GM23248 (cell line): Measurements from ENCODE around the gene MVD. TPM values are rescaled to one million over a fixed set of nuclear protein-coding genes. Genes with fewer than 3 reads are reported as not detected.

Experiments
- DNase-seq: peaks from one replicate; pipeline ENCODE4 v3.0.0-alpha.2; 2015
- H2AFZ ChIP-seq: fragments of 200-600 bp; sonication (generic); 2 replicates; pipeline ENCODE4 v1.6.1; 2016; ENCODE audit warnings: antibody characterized with exemption
- H3F3A ChIP-seq: fragments of 200-600 bp; sonication (generic); 2 replicates; pipeline ENCODE4 v1.6.1; 2016; ENCODE audit warnings: mild to moderate bottlenecking, antibody characterized with exemption, mixed run types; ENCODE audit not compliant: insufficient read depth
- H3K27ac ChIP-seq: fragments of 200-600 bp; sonication (generic); 2 replicates; pipeline ENCODE4 v1.5.1; 2016; ENCODE audit warnings: mild to moderate bottlenecking
- H3K27me3 ChIP-seq: fragments of 200-600 bp; sonication (generic); replicated peaks from 2 replicates; pipeline ENCODE4 v1.6.1; 2016; ENCODE audit warnings: mild to moderate bottlenecking; ENCODE audit not compliant: insufficient read depth
- H3K36me3 ChIP-seq: fragments of 200-600 bp; sonication (generic); 2 replicates; pipeline ENCODE4 v1.6.1; 2016; ENCODE audit warnings: low read depth, mild to moderate bottlenecking
- H3K4me1 ChIP-seq: fragments of 200-600 bp; sonication (generic); 2 replicates; pipeline ENCODE4 v1.6.1; 2016; ENCODE audit warnings: mild to moderate bottlenecking; ENCODE audit not compliant: insufficient read depth
- H3K4me2 ChIP-seq: fragments of 200-600 bp; sonication (generic); one replicate; pipeline ENCODE4 v1.6.1; 2016; ENCODE audit warnings: mild to moderate bottlenecking; ENCODE audit not compliant: unreplicated experiment
- H3K4me3 ChIP-seq: fragments of 200-600 bp; sonication (generic); 2 replicates; pipeline ENCODE4 v1.5.1; 2016; ENCODE audit warnings: mild to moderate bottlenecking
- H3K79me2 ChIP-seq: fragments of 200-600 bp; sonication (generic); 2 replicates; pipeline ENCODE4 v1.6.1; 2016; ENCODE audit warnings: mild to moderate bottlenecking; ENCODE audit not compliant: insufficient read depth
- H3K9ac ChIP-seq: fragments of 200-600 bp; sonication (generic); 2 replicates; pipeline ENCODE4 v1.6.1; 2016; ENCODE audit warnings: mild to moderate bottlenecking
- H3K9me2 ChIP-seq: fragments of 200-600 bp; sonication (generic); 2 replicates; pipeline ENCODE4 v1.6.1; 2016; ENCODE audit warnings: mixed run types, mild to moderate bottlenecking, moderate library complexity; ENCODE audit not compliant: insufficient read depth
- H3K9me3 ChIP-seq: fragments of 200-600 bp; sonication (generic); one replicate; pipeline ENCODE4 v1.6.1; 2017; ENCODE audit warnings: low read depth
- H4K20me1 ChIP-seq: fragments of 200-600 bp; sonication (generic); 2 replicates; pipeline ENCODE4 v1.6.0; 2016; ENCODE audit not compliant: insufficient read depth
- EZH2 ChIP-seq: fragments of 200-600 bp; sonication (generic); IDR thresholded peaks from 2 replicates; pipeline ENCODE4 v1.6.1; 2018; ENCODE audit warnings: antibody characterized with exemption, mild to moderate bottlenecking; ENCODE audit not compliant: insufficient read depth, poor library complexity, severe bottlenecking
- EZH2phosphoT487 ChIP-seq: fragments of 200-600 bp; sonication (generic); IDR thresholded peaks from 2 replicates; pipeline ENCODE4 v1.6.1; 2018; ENCODE audit warnings: antibody characterized with exemption, moderate library complexity, mild to moderate bottlenecking, low read depth; ENCODE audit not compliant: insufficient read depth
- WGBS, 2 experiments: methylation state at CpG; one replicate each; pipeline ENCODE4 v1.1.6; 2015 to 2017; ENCODE audit warnings: low lambda C conversion rate in 2 of 2, low coverage in 1 of 2; ENCODE audit errors: missing lambda C conversion rate in 2 of 2; 5-methylcytosine and 5-hydroxymethylcytosine counted together
- in situ Hi-C: fragments of 300-500 bp; cut with MboI; formaldehyde crosslinking; loops from 2 replicates; pipeline ENCODE4 v1.15.0; 2020
- polyA plus RNA-seq: library from polyadenylated mRNA; unstranded; fragments of >200 nt; fragmentation: Nextera tagmentation; extraction: Ambion mirVana; gene quantifications from 2 replicates; pipeline ENCODE4 v1.2.1, GENCODE V29; 2016
- total RNA-seq: library from RNA; depleted of rRNA; stranded (reverse); fragments of >200 nt; shearing (Covaris generic); gene quantifications from 2 replicates; pipeline ENCODE4 v1.2.3, GENCODE V29; 2014

The MVD gene
- total and polyA plus RNA-seq, 2 experiments from 2014 or later: 25.0 to 27.4 TPM

DNA sequence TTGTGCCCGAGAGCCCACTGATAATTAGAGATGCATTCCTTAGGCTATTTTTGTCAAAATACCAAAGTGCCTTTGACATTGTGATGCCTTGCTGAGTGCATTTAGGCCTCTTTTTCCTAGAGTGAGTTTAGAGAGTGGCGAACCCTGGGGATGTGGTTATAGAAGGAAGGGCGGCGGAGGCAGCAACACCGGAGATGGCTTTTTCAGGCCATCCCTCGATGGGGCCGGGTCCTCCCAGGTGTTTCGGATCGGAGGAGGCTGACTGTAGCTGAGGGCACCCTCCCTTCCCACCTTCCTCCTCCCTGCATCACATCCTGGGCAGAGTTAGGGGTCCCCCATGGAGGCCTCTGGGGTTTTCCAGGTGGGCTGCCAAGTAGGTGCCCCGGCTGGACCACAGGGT lies 30.0 kb upstream of the MVD start:
- Histone ChIP-seq H3K4me1 (no peaks in the 10 kb centered on the region), H3K27me3 (peaks cover 4% of the 10 kb centered on the region; the same call in 1 of the 2 replicates), H3K79me2 (no peaks in the 10 kb centered on the region), H3K4me2 (no peak overlapping the region), H3K27ac (no peak overlapping the region), H4K20me1 (no peaks in the 10 kb centered on the region), H3F3A (no peaks in the 10 kb centered on the region), H3K4me3 (no peak overlapping the region), H3K36me3 (no peaks in the 10 kb centered on the region), H2AFZ (no peak overlapping the region), H3K9me2 (no peaks in the 10 kb centered on the region), H3K9me3 (no peaks in the 10 kb centered on the region), H3K9ac (no peak overlapping the region)
- TF ChIP-seq EZH2phosphoT487 (no peak), EZH2 (no peak)
- in situ Hi-C loops: no loop called here
- WGBS, 2 experiments: 79 to 80% methylated on average over 10 of the region's 10 CpGs
- no peak for DNase-seq

DNA sequence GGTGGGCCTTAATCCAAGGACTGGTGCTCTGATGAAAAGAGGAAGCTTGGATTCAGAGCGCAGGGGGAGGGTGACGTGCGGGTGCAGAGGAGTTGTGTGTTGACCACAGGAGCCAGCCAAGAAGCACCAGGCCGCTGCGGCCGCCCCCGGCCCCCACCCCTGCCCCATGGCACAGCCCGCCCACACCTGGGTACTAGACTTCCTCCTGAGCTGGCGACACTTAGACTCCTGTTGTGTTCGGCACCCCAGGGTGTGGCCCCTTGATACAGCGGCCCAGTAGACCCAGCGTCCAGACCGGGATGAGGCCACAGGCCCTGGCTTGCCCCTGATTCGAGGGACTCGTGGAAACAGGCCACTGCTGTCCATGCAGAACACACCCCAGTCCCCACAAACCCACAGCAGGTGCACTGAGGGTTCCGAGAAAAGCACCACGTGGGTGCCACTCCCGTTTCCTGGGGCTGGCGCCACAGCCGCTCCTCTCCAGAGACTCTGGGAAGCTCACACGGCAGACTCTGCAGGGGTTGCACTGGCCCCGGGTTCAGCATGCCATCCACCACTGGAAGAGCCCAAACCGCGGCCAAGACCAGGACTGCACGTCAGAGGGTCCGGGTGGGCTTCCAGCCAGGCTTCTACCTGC lies 29.2 kb upstream of the MVD start:
- Histone ChIP-seq H2AFZ (no peak overlapping the region), H3K27ac (no peak overlapping the region), H3F3A (no peaks in the 10 kb centered on the region), H3K4me1 (no peaks in the 10 kb centered on the region), H4K20me1 (no peaks in the 10 kb centered on the region), H3K4me2 (no peak overlapping the region), H3K9me2 (no peaks in the 10 kb centered on the region), H3K4me3 (no peak overlapping the region), H3K36me3 (no peaks in the 10 kb centered on the region), H3K9me3 (no peaks in the 10 kb centered on the region), H3K27me3 (peaks cover 10% of the 10 kb centered on the region), H3K9ac (no peak overlapping the region), H3K79me2 (no peaks in the 10 kb centered on the region)
- in situ Hi-C loops: no loop called here
- TF ChIP-seq EZH2 (no peak), EZH2phosphoT487 (no peak)
- 79 to 82% methylated on average over 20 to 26 of the region's 26 CpGs for WGBS, 2 experiments
- no peak for DNase-seq

DNA sequence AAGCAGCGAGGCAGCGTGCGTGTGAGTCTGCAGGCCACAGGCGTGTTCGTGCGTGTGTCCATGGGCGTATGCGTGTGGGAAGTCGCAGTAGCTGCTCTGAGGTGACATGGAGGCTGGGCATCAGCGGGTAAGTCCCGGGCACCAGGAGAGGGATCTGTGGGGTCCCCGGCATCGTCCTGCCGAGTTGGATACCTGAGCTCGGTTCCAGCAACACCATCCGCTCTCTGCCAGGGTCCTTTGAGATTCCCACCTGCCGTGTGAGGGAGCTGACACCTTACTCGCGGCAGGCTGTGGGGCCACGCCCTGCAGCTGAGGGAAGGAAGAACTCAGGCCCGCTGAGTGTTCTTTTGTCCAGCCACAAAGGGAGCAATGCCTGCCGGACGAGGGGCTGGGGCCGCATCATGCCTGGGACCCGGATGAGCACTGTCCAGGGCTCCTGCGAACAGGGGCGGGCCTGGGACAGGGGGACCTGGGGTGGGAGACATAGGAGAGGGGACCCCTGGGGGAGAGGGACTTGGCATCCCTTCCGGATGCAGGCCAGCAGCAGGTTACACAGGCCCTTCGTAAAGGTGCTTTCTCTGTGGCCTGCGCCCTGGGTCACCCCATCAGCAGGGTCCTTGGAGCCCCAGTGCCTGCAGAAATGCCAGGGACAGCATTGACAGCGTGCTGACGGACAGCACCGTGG lies 28.4 kb upstream of the MVD start:
- 85 to 89% methylated on average over 33 of the region's 33 CpGs for WGBS, 2 experiments
- Histone ChIP-seq H3K27me3 (peaks cover 10% of the 10 kb centered on the region), H3K4me3 (no peak overlapping the region)

DNA sequence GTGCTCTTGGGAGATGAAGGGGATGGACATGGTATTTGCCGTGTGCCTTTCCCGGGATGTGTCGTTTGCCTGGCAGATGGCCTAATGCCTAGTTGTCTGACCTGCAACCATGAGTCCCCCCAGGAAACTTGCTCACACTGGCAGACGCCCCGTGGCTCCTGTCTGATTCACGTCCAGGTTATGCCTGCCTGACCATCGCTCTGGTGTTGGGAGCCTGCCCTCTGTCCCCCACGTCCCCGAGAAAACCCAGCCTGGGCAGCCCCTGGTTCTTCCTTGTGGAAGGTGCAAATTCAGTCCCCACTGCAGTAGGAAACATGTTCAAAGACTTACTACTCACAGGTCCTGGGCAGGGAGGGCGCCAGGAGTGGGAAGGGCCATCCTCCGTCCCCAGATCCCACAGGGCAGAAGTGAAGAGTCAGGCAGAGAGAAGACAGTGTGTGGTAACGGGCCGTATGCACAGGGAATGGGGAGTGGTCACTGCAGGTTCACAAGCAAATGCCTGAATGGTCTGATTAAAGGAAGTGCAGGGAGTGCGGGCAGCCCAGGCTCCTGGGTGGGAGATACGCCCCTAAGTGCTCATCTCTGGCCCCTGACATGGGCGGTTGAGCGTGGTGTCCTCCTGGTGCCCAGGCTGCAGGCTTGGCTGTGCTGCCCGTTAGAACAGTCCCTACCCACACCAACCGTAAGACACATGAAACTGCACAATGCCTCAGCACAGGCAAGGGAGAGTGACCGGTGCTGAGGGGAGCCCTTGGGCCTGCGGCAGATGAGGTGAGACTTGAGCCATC lies 27.6 kb upstream of the MVD start:
- no peak overlapping the region for H3K4me2 ChIP-seq
- H3F3A ChIP-seq: no peaks in the 10 kb centered on the region
- no peaks in the 10 kb centered on the region for H4K20me1 ChIP-seq
- 79 to 82% methylated on average over 20 to 21 of the region's 21 CpGs for WGBS, 2 experiments
- H2AFZ ChIP-seq: no peak overlapping the region
- H3K27ac ChIP-seq: no peak overlapping the region
- H3K36me3 ChIP-seq: no peaks in the 10 kb centered on the region
- no peak for DNase-seq
- peaks cover 15% of the 10 kb centered on the region for H3K27me3 ChIP-seq
- H3K4me1 ChIP-seq: no peaks in the 10 kb centered on the region
- no peaks in the 10 kb centered on the region for H3K79me2 ChIP-seq
- no peak overlapping the region for H3K4me3 ChIP-seq
- H3K9ac ChIP-seq: no peak overlapping the region
- in situ Hi-C loops: no loop called here
- TF ChIP-seq EZH2 (no peak), EZH2phosphoT487 (no peak)
- H3K9me2 ChIP-seq: no peaks in the 10 kb centered on the region
- no peaks in the 10 kb centered on the region for H3K9me3 ChIP-seq

More for the DNA sequence above, 28.4 kb upstream of the MVD start:
- in situ Hi-C loops: no loop called here
- no peak overlapping the region for H2AFZ ChIP-seq
- H4K20me1 ChIP-seq: no peaks in the 10 kb centered on the region
- H3K4me1 ChIP-seq: no peaks in the 10 kb centered on the region
- TF ChIP-seq EZH2 (no peak), EZH2phosphoT487 (no peak)
- H3F3A ChIP-seq: no peaks in the 10 kb centered on the region
- no peak overlapping the region for H3K27ac ChIP-seq
- no peaks in the 10 kb centered on the region for H3K9me2 ChIP-seq
- DNase-seq: no peak
- H3K79me2 ChIP-seq: no peaks in the 10 kb centered on the region
- no peak overlapping the region for H3K9ac ChIP-seq
- H3K4me2 ChIP-seq: no peak overlapping the region
- no peaks in the 10 kb centered on the region for H3K36me3 ChIP-seq
- no peaks in the 10 kb centered on the region for H3K9me3 ChIP-seq
